A673 (cell line): Measurements from ENCODE around the gene EYS. TPM values are rescaled to one million over a fixed set of nuclear protein-coding genes. Genes with fewer than 3 reads are reported as not detected.

ENCODE experiments used
- BruUV-seq: library from RNA; stranded (reverse); fragments of 400-500 nt; replicated peaks from 2 replicates; lab custom pipeline; 2021; lab: Mats Ljungman, UMichigan
- CTCF ChIA-PET: fragments of 300-600 bp; sonication (Branson Sonifier 250); formaldehyde crosslinking; loops from one replicate; lab custom pipeline; 2022; ENCODE audit warnings: antibody characterized with exemption; lab: Charles Lee
- POLR2A ChIA-PET: fragments of 300-600 bp; sonication (Branson Sonifier 250); formaldehyde crosslinking; loops from one replicate; lab custom pipeline; 2022; ENCODE audit warnings: antibody characterized with exemption; ENCODE audit not compliant: low non-redundant PET; lab: Charles Lee
- DNase-seq: peaks from one replicate; pipeline ENCODE4 v3.0.0-alpha.2; 2015; ENCODE audit warnings: low spot score
- H3K27ac ChIP-seq: fragments of 200-600 bp; sonication (generic); 2 replicates; pipeline ENCODE4 v1.5.1; 2016; ENCODE audit warnings: mixed run types, low read depth, mild to moderate bottlenecking, mixed read lengths, antibody characterized with exemption, low read length; ENCODE audit not compliant: poor library complexity, severe bottlenecking
- H3K27me3 ChIP-seq: fragments of 200-600 bp; sonication (generic); replicated peaks from 2 replicates; pipeline ENCODE4 v1.6.1; 2017; ENCODE audit warnings: mixed run types, low read depth, mild to moderate bottlenecking, mixed read lengths, antibody characterized with exemption, low read length; ENCODE audit not compliant: insufficient read depth, poor library complexity
- H3K36me3 ChIP-seq: fragments of 200-600 bp; sonication (generic); 2 replicates; pipeline ENCODE4 v1.6.1; 2016; ENCODE audit warnings: mixed run types, mild to moderate bottlenecking, mixed read lengths, antibody characterized with exemption, low read length; ENCODE audit not compliant: insufficient read depth, poor library complexity, severe bottlenecking
- H3K4me1 ChIP-seq: fragments of 200-600 bp; sonication (generic); 2 replicates; pipeline ENCODE4 v1.6.1; 2017; ENCODE audit warnings: mixed run types, mild to moderate bottlenecking, mixed read lengths, antibody characterized with exemption, low read length; ENCODE audit not compliant: insufficient read depth, poor library complexity, severe bottlenecking
- H3K4me3 ChIP-seq: fragments of 200-600 bp; sonication (generic); 2 replicates; pipeline ENCODE4 v1.5.1; 2016; ENCODE audit warnings: low read depth, mixed run types, mild to moderate bottlenecking, mixed read lengths, low read length; ENCODE audit not compliant: poor library complexity, severe bottlenecking
- H3K9me3 ChIP-seq: fragments of 200-600 bp; sonication (generic); 2 replicates; pipeline ENCODE4 v1.6.1; 2016; ENCODE audit warnings: mixed run types, low read depth, mild to moderate bottlenecking, mixed read lengths, antibody characterized with exemption, low read length; ENCODE audit not compliant: poor library complexity, severe bottlenecking
- EZH2 ChIP-seq: fragments of 200-600 bp; sonication (generic); IDR thresholded peaks from 2 replicates; pipeline ENCODE4 v1.6.1; 2017; ENCODE audit warnings: borderline replicate concordance, low read depth, mild to moderate bottlenecking, mixed read lengths, antibody characterized with exemption, low read length; ENCODE audit not compliant: poor library complexity, severe bottlenecking
- intact Hi-C: fragments of 100-400 bp; cut with micrococcal nuclease; formaldehyde crosslinking; loops from one replicate; pipeline ENCODE4 v1.10.0; 2022; ENCODE audit not compliant: unreplicated experiment
- total RNA-seq: library from RNA; stranded (reverse); gene quantifications from 2 replicates; pipeline ENCODE4 v1.2.3, GENCODE V29; 2021
- TF ChIP-seq, protein P1 (sequence below): fragments of 300-800, 200-600 bp; sonication (generic); conservative IDR thresholded peaks from 2 replicates; pipeline ENCODE4 v1.5.1; 2017; ENCODE audit warnings: low read depth, mild to moderate bottlenecking, antibody characterized with exemption, low read length, moderate library complexity, mixed read lengths

EYS gene
- total RNA-seq, 1 experiment from 2014 or later: 0.47 TPM

DNA sequence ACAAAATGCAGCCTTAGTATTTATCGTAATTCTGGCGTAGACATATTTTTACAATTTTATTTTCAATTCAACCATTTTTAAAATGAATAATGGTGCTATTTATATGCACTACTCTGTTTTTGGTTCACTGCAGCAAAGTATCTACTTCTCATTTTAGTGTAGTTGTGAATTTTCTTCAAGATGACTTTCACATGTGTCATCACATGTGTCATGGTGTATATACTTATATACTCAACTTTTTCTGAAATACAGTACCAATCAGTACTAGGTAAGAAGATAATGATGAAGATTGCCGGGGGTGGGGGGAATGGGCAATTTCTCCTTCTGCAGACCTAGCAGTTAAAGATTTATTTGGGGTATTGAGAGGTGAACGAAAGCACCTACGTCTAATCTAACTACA lies 1436.9 kb downstream of the EYS start:
- no peaks in the 10 kb centered on the region for H3K36me3 ChIP-seq
- no peaks in the 10 kb centered on the region for H3K4me1 ChIP-seq
- no peak overlapping the region for H3K4me3 ChIP-seq
- ChIA-PET POLR2A (no interaction called here), CTCF (no interaction called here)
- BruUV-seq: no TSS peak
- H3K27me3 ChIP-seq: no peaks in the 10 kb centered on the region
- TF ChIP-seq, protein P1, sequence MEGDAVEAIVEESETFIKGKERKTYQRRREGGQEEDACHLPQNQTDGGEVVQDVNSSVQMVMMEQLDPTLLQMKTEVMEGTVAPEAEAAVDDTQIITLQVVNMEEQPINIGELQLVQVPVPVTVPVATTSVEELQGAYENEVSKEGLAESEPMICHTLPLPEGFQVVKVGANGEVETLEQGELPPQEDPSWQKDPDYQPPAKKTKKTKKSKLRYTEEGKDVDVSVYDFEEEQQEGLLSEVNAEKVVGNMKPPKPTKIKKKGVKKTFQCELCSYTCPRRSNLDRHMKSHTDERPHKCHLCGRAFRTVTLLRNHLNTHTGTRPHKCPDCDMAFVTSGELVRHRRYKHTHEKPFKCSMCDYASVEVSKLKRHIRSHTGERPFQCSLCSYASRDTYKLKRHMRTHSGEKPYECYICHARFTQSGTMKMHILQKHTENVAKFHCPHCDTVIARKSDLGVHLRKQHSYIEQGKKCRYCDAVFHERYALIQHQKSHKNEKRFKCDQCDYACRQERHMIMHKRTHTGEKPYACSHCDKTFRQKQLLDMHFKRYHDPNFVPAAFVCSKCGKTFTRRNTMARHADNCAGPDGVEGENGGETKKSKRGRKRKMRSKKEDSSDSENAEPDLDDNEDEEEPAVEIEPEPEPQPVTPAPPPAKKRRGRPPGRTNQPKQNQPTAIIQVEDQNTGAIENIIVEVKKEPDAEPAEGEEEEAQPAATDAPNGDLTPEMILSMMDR: no peak
- no peak for TF ChIP-seq EZH2
- H3K27ac ChIP-seq: no peak overlapping the region
- DNase-seq: no peak
- H3K9me3 ChIP-seq: no peaks in the 10 kb centered on the region
- intact Hi-C loops: no loop called here

DNA sequence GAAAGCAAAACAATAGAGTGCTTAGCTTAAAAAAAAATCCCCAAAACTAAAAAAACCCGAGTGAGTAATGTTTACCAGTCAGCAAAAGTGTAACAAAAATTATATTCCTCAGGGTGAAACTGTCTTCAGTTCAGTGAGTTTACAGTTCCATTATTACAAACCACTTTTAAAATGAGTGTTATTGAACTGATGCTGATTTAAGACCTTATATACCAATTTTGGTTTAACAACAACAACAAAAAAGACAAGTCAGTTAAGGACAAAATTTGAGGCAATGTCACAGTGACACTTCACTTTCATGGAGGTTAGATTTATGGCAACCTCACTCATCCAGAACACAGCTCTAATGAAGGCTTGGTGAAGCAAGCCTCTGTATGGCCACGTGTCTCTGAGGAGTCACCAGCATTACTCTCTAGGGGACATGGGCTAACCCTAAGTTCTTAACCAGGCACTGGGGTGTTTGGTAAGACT lies 1440.6 kb downstream of the EYS start:
- POLR2A ChIA-PET: no interaction called here
- CTCF ChIA-PET: no interaction called here
- Histone ChIP-seq H3K27me3 (no peaks in the 10 kb centered on the region), H3K27ac (no peak overlapping the region), H3K4me1 (no peaks in the 10 kb centered on the region), H3K4me3 (no peak overlapping the region), H3K9me3 (no peaks in the 10 kb centered on the region), H3K36me3 (no peaks in the 10 kb centered on the region)
- intact Hi-C loops: no loop called here
- no TSS peak for BruUV-seq
- TF ChIP-seq, protein P1: no peak
- DNase-seq: no peak

DNA sequence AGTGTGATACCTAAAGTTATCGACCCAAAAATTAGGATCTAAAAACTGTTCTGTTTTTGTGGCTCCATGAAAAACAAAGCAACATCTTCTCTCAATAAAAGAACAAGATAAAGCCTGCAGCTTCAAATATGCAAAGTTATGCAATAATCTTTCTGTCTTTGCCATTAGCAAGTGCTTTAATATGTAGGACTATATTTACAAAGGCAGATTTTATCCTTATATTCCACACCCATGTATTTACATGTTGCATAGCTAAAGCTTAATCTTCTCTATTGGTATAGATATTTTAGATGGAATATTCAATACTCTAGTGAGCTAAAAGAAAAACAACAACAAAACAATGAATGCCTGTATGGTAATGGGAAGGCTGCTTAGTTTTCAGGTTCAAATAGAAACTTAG lies 1443.2 kb downstream of the EYS start:
- no peaks in the 10 kb centered on the region for H3K36me3 ChIP-seq
- H3K27ac ChIP-seq: no peak overlapping the region
- DNase-seq: no peak
- no peaks in the 10 kb centered on the region for H3K27me3 ChIP-seq
- intact Hi-C loops: no loop called here
- no peaks in the 10 kb centered on the region for H3K4me1 ChIP-seq
- CTCF ChIA-PET: no interaction called here
- BruUV-seq: no TSS peak
- POLR2A ChIA-PET: no interaction called here
- H3K4me3 ChIP-seq: no peak overlapping the region
- TF ChIP-seq, protein P1: no peak
- TF ChIP-seq EZH2: no peak
- H3K9me3 ChIP-seq: no peaks in the 10 kb centered on the region
